Central memory CD8-positive, alpha-beta T cell (primary cell): ENCODE results near the gene FOSL2.
A peak's percentile ranks its signal among the peaks of the same experiment; 100 is the strongest.

Experiments
- ATAC-seq: fragments of 150-1000 bp; cut with Tn5 transposase; replicated peaks from 2 replicates; pipeline ENCODE4 v1.10.0; 2022; ENCODE audit warnings: mild to moderate bottlenecking, moderate FRiP score, moderate number of reproducible peaks; ENCODE audit not compliant: poor library complexity, severe bottlenecking; ENCODE audit errors: extremely low read depth
- DNase-seq, 2 donors: peaks; one replicate each; pipeline ENCODE4 v3.0.0; 2021; ENCODE audit warnings: low spot score in 2 of 2
- H3K27ac Mint-ChIP-seq: one replicate; pipeline ENCODE4 v1.8.0; 2022; ENCODE audit warnings: low read depth, mild to moderate bottlenecking, moderate library complexity, mixed read lengths
- H3K27me3 Mint-ChIP-seq: one replicate; pipeline ENCODE4 v1.8.0; 2022; ENCODE audit warnings: mixed read lengths
- H3K36me3 Mint-ChIP-seq: one replicate; pipeline ENCODE4 v1.8.0; 2022; ENCODE audit warnings: mild to moderate bottlenecking, moderate library complexity, mixed read lengths; ENCODE audit not compliant: insufficient read depth
- H3K4me1 Mint-ChIP-seq: one replicate; pipeline ENCODE4 v1.8.0; 2022; ENCODE audit warnings: mixed read lengths
- H3K4me3 Mint-ChIP-seq: one replicate; pipeline ENCODE4 v1.8.0; 2022; ENCODE audit warnings: mild to moderate bottlenecking, moderate library complexity, mixed read lengths
- H3K9me3 Mint-ChIP-seq: one replicate; pipeline ENCODE4 v1.8.0; 2022; ENCODE audit warnings: mixed read lengths

Gene FOSL2

GRCh38 chr2:28449488-28450395, 57.1 kb downstream of the FOSL2 start:
- Mint-ChIP-seq H3K9me3 (no peaks in the 10 kb centered on the region), H3K4me3 (no peak overlapping the region), H3K27ac (peak overlapping the region; percentile 33), H3K27me3 (no peaks in the 10 kb centered on the region), H3K4me1 (peaks cover 11% of the 10 kb centered on the region), H3K36me3 (no peaks in the 10 kb centered on the region)
- ATAC-seq: peak; percentile 28
- no peak for DNase-seq

- Mint-ChIP-seq H3K4me1 (peaks cover 11% of the 10 kb centered on the region), H3K27ac (no peak overlapping the region), H3K27me3 (no peaks in the 10 kb centered on the region), H3K9me3 (no peaks in the 10 kb centered on the region), H3K36me3 (no peaks in the 10 kb centered on the region), H3K4me3 (no peak overlapping the region)
- no peak for ATAC-seq
- no peak for DNase-seq
Measured at GRCh38 chr2:28450901-28451565, 58.4 kb downstream of the FOSL2 start.

DNA sequence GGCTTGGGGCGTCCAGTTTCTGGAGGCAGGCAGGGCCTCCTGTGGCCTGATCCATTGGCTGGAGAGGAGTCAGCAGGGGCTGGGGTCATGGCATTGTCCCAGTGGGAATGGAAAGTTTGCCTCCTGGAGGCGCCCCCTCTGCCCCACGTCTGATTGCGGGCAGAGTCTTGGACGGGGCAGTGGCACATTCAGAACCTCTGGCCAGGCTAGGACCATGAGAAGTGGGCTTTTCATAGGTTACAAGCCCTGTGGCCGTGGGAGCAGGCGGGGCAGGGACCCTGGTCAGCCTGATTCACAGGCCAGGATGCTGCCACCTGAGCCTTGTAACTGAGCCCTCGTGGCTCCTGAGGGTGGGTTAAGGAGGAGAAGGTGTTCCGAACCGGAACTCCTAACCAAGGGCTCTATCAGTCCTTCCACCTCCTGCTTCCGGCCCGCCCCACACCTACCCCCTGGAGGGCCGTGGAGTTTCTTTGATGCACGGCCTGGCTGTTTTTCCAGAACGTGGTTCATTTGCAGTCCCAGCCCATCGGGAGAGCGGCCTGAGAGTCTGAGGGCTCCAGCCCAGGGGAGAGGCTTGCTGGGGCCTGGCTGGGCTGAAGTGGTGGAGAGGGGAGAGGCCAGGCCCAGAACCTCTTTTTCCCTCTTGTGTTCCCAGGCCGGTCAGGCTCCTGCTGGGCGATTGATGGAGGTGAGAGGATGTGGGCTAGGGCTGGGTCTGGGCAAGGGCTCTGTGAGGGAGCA, 59.3 kb downstream of the FOSL2 start:
- no peaks in the 10 kb centered on the region for H3K9me3 Mint-ChIP-seq
- no peaks in the 10 kb centered on the region for H3K27me3 Mint-ChIP-seq
- H3K27ac Mint-ChIP-seq: no peak overlapping the region
- no peaks in the 10 kb centered on the region for H3K36me3 Mint-ChIP-seq
- ATAC-seq (no peak), DNase-seq (no peak)
- H3K4me1 Mint-ChIP-seq: peaks cover 11% of the 10 kb centered on the region
- H3K4me3 Mint-ChIP-seq: no peak overlapping the region

- H3K27me3 Mint-ChIP-seq: no peaks in the 10 kb centered on the region
- peak; percentile 56 for ATAC-seq
- DNase-seq: peak; percentile 62 to 80
- H3K36me3 Mint-ChIP-seq: no peaks in the 10 kb centered on the region
- H3K4me1 Mint-ChIP-seq: peaks cover 11% of the 10 kb centered on the region
- H3K4me3 Mint-ChIP-seq: no peak overlapping the region
- no peaks in the 10 kb centered on the region for H3K9me3 Mint-ChIP-seq
- no peak overlapping the region for H3K27ac Mint-ChIP-seq
Measured at GRCh38 chr2:28452534-28453081, 60.0 kb downstream of the FOSL2 start.

DNA sequence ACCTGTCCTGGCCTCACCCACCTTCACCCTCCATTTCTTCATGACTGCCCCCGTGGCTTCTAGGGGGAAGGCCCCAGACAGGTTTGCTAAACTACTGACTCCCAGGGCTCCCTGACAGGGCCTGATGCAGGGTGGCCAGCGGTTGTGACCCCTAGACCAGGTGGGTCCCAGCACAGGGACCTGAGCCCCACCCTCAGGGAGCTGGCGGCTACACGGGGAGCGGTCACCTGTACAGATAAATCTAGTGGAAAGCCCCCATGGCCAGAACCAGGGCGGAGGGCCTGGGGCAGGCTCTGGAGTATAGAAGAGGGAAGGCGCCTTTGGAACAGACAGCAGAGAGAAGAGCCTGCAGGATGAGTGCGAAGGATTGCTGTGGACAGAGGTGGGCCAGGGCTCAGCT, 60.7 kb downstream of the FOSL2 start:
- peaks cover 11% of the 10 kb centered on the region for H3K4me1 Mint-ChIP-seq
- H3K27ac Mint-ChIP-seq: peak overlapping the region; percentile 6
- no peaks in the 10 kb centered on the region for H3K27me3 Mint-ChIP-seq
- ATAC-seq: no peak
- DNase-seq: no peak
- H3K4me3 Mint-ChIP-seq: no peak overlapping the region
- no peaks in the 10 kb centered on the region for H3K36me3 Mint-ChIP-seq
- H3K9me3 Mint-ChIP-seq: no peaks in the 10 kb centered on the region

DNA sequence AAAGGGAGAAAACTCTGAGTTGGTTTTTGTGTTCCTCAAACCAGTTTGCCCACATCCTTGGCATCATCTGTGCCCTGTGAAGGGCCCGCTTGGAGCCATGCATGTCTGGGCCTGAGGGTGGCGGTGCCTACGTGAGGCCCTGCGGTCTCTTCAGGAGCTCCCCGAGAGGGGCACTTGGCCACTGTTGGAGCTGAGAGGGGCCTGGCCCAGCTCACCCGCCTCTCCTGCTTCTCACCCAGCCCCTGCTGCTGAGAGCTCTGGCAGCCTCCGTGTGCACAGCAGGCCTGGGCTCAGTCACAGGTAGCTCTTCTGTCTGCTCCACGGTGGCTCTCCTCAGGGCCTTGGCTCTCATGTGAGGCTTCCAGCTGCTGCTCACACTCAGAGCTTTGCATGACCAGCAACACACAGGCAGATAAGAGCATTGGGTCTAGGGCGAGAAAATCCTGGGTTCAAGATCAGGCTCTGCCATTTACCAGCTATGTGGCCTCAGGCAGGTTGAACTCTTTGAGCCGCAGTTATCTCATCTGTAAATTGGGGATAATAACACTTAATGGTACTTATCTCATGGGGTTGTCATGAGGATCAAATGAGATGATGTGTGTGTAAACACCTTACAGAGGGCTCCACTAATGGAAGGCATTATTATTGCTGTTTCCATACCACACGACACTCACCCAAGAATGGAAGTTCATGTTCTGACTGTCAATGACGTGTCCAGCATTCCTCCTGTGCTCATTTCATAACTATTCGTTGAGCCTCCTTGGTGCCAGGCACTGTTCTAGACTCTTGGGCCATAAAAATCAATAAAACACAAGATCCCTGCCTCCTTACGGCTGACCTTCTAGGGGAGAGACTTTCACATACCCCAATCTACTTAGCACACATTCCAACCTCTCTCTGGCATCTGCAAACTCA, 61.6 kb downstream of the FOSL2 start:
- Mint-ChIP-seq H3K9me3 (no peaks in the 10 kb centered on the region), H3K4me3 (no peak overlapping the region), H3K27ac (peak overlapping the region; percentile 6), H3K36me3 (no peaks in the 10 kb centered on the region), H3K4me1 (peaks cover 11% of the 10 kb centered on the region), H3K27me3 (no peaks in the 10 kb centered on the region)
- no peak for DNase-seq
- ATAC-seq: no peak

DNA sequence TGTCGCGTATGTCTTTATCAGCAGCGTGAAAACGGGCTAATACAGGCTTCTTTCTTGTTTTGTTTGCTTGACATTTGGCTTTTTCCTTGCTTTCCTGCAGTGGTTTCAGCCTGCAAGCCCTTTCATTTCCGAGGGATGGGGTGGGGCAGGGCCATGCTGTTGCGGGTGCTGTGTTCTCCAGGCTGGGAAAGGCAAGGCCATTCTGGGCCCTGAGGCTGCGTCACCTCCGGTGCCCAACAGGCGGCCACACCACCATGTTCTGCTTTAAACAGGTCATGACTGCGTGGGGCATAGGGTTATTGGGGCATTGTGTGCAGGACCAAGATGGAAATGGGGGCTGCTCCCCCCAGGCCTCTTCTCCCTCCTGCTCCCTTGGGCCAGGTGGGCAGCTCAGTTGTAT, 64.6 kb downstream of the FOSL2 start:
- no peak overlapping the region for H3K4me3 Mint-ChIP-seq
- H3K27ac Mint-ChIP-seq: no peak overlapping the region
- ATAC-seq (no peak), DNase-seq (no peak)
- H3K4me1 Mint-ChIP-seq: peaks cover 4% of the 10 kb centered on the region
- peaks cover 13% of the 10 kb centered on the region for H3K27me3 Mint-ChIP-seq
- H3K9me3 Mint-ChIP-seq: peaks cover under 1% of the 10 kb centered on the region
- no peaks in the 10 kb centered on the region for H3K36me3 Mint-ChIP-seq

- Mint-ChIP-seq H3K36me3 (no peaks in the 10 kb centered on the region), H3K27ac (no peak overlapping the region), H3K4me3 (no peak overlapping the region), H3K27me3 (peaks cover 18% of the 10 kb centered on the region), H3K4me1 (no peaks in the 10 kb centered on the region), H3K9me3 (peaks cover 5% of the 10 kb centered on the region)
- no peak for ATAC-seq
- no peak for DNase-seq
Measured at GRCh38 chr2:28461056-28461455, 68.4 kb downstream of the FOSL2 start.

- H3K4me3 Mint-ChIP-seq: no peak overlapping the region
- DNase-seq (no peak), ATAC-seq (no peak)
- no peak overlapping the region for H3K27ac Mint-ChIP-seq
- H3K4me1 Mint-ChIP-seq: no peaks in the 10 kb centered on the region
- peaks cover 18% of the 10 kb centered on the region for H3K27me3 Mint-ChIP-seq
- peaks cover 5% of the 10 kb centered on the region for H3K9me3 Mint-ChIP-seq
- H3K36me3 Mint-ChIP-seq: no peaks in the 10 kb centered on the region
Measured at GRCh38 chr2:28462122-28462521, 69.5 kb downstream of the FOSL2 start.

- H3K4me3 Mint-ChIP-seq: no peak overlapping the region
- no peaks in the 10 kb centered on the region for H3K36me3 Mint-ChIP-seq
- ATAC-seq (no peak), DNase-seq (no peak)
- peaks cover 18% of the 10 kb centered on the region for H3K27me3 Mint-ChIP-seq
- no peak overlapping the region for H3K27ac Mint-ChIP-seq
- no peaks in the 10 kb centered on the region for H3K4me1 Mint-ChIP-seq
- H3K9me3 Mint-ChIP-seq: peaks cover 5% of the 10 kb centered on the region
Measured at GRCh38 chr2:28463211-28463816, 70.7 kb downstream of the FOSL2 start.

GRCh38 chr2:28463893-28464292, 71.2 kb downstream of the FOSL2 start:
- Mint-ChIP-seq H3K4me1 (no peaks in the 10 kb centered on the region), H3K27ac (no peak overlapping the region), H3K4me3 (no peak overlapping the region), H3K36me3 (no peaks in the 10 kb centered on the region), H3K27me3 (peaks cover 24% of the 10 kb centered on the region), H3K9me3 (peaks cover 5% of the 10 kb centered on the region)
- ATAC-seq (no peak), DNase-seq (no peak)
